ENCODE measurements around the gene TPCN2. TPM values are rescaled to one million over a fixed set of nuclear protein-coding genes. Genes with fewer than 3 reads are reported as not detected.
A peak's percentile ranks its signal among the peaks of the same experiment; 100 is the strongest.

Gene TPCN2
- total and polyA plus RNA-seq, 2 of the 8 experiments (the other 6 are each of a cell fraction or from before 2014, with no cell fraction given) = 9.7 to 18.6 TPM

- Histone ChIP-seq H2BK15ac (ENCODE audit: low read length) (peak overlapping the region; percentile 40; the same call in 1 of the 2 replicates), H3K56ac (replicated peaks; ENCODE audit: insufficient read length, low read depth, low read length) (no peak overlapping the region), H2BK12ac (ENCODE audit: low read depth, low read length) (peak overlapping the region; percentile 99), H3K4ac (replicated peaks; ENCODE audit: insufficient read length, low read depth, low read length) (peak overlapping the region; percentile 71), H3K18ac (ENCODE audit: extremely low read depth, low read length) (peak overlapping the region; percentile 92), H3K79me1 (ENCODE audit: low read depth, low read length) (no peaks in the 10 kb centered on the region), H3K23ac (ENCODE audit: insufficient read length) (no peak overlapping the region), H2AFZ (ENCODE audit: low read length) (no peak overlapping the region), H3K14ac (ENCODE audit: insufficient read length) (no peak overlapping the region), H4K91ac (replicated peaks; ENCODE audit: insufficient read length, low read length) (peak overlapping the region; percentile 94), H3K23me2 (ENCODE audit: low read depth, low read length) (peaks cover 3% of the 10 kb centered on the region; the same call in 1 of the 2 replicates), H3K9me3 (ENCODE audit: insufficient read depth in 2 of 2, low read depth in 1 of 2, low read length in 1 of 2) (no peaks in the 10 kb centered on the region; a peak in 2 of 4 replicates), H4K5ac (ENCODE audit: insufficient read length, low read depth, low read length) (peak overlapping the region; percentile 61), H2BK20ac (ENCODE audit: low read length) (peak overlapping the region; percentile 99; the same call in 1 of the 2 replicates), H2BK120ac (replicated peaks; ENCODE audit: low read depth, low read length) (no peak overlapping the region), H3K27me3 (replicated peaks in 1 of 4; ENCODE audit: control insufficient read depth in 3 of 4, extremely low read depth in 1 of 4, insufficient read depth in 3 of 4, low read length in 3 of 4) (peaks cover 0 to 4% (median under 1%) of the 10 kb centered on the region in 4 experiments; a peak in 3 of 7 replicates), H3K79me2 (ENCODE audit: control insufficient read depth in 1 of 2, insufficient read depth in 2 of 2, low read length in 2 of 2) (no peaks in the 10 kb centered on the region), H3K4me2 (ENCODE audit: insufficient read depth in 1 of 2, low read depth in 2 of 2, low read length in 2 of 2) (peak overlapping the region; percentile 62 to 72), H3K9ac (replicated peaks in 1 of 4; ENCODE audit: extremely low read depth in 1 of 4, low read depth in 3 of 4, low read length in 3 of 4) (no peak overlapping the region; a peak in 1 of 7 replicates), H3K4me1 (replicated peaks in 1 of 4; ENCODE audit: control insufficient read depth in 3 of 4, insufficient read depth in 4 of 4, low read length in 3 of 4) (peaks cover 0 to 26% (median 18%) of the 10 kb centered on the region in 4 experiments; a peak in 6 of 7 replicates), H2AK5ac (ENCODE audit: low read depth, low read length) (peak overlapping the region; percentile 82; the same call in 1 of the 2 replicates), H3K36me3 (ENCODE audit: control insufficient read depth in 2 of 4, insufficient read depth in 4 of 4, low read length in 3 of 4) (no peaks in the 10 kb centered on the region), H3K27ac (ENCODE audit: low read depth, low read length) (peak overlapping the region; percentile 25; the same call in 1 of the 2 replicates), H4K20me1 (replicated peaks in 1 of 2; ENCODE audit: control insufficient read depth in 1 of 2, insufficient read depth in 2 of 2, low read length in 2 of 2) (no peaks in the 10 kb centered on the region), H3K4me3 (ENCODE audit: extremely low read depth in 1 of 4, insufficient read depth in 2 of 4, low read depth in 3 of 4, low read length in 4 of 4) (peak overlapping the region in 3 of 4 experiments; percentile 5 to 47 (median 14); a peak in 4 of 8 replicates), H4K8ac (ENCODE audit: extremely low read depth, insufficient read depth, low read length) (no peak overlapping the region), H2BK5ac (ENCODE audit: low read depth, low read length) (peak overlapping the region; percentile 96; the same call in 1 of the 2 replicates)
- DNase-seq (ENCODE audit: low read depth in 1 of 2, low spot score in 2 of 2) (peak; percentile 83 to 94), FAIRE-seq (no peak)
- POLR2A ChIA-PET (ENCODE audit: partially characterized antibody) = interaction anchor here (0.6 to 2.8 kb wide), 7 partner anchors 9 to 516 kb away, joined by 3 to 13 read pairs (median 3); no protein-coding TSS in a partner anchor
- 5% methylated on average over 26 of the region's 27 CpGs; no CpG with 5 or more reads in 1 of the 2 experiments for WGBS, 2 experiments (ENCODE audit: extremely low coverage in 1 of 2, insufficient coverage in 1 of 2, insufficient read length in 1 of 2, insufficient replicate concordance in 2 of 2, low coverage in 1 of 2, low lambda C conversion rate in 2 of 2, missing lambda C conversion rate in 1 of 2)
- CTCF ChIA-PET (ENCODE audit: partially characterized antibody) = interaction anchor here (0.7 to 3.9 kb wide), 10 partner anchors 9 to 547 kb away, joined by 3 to 20 read pairs (median 4); no protein-coding TSS in a partner anchor
- TF ChIP-seq TAF1 (IDR thresholded peaks at IDR 0.05; ENCODE audit: low read depth, low read length) (no peak), GABPA (IDR thresholded peaks at IDR 0.05; ENCODE audit: borderline replicate concordance, insufficient read depth, low read length) (0 out of 2 replicates have a peak, but pooled peaks have one; percentile 26), KDM5A (IDR thresholded peaks at IDR 0.05; ENCODE audit: low read length) (no peak), SIX5 (IDR thresholded peaks at IDR 0.05; ENCODE audit: low read depth, low read length) (no peak), RXRA (IDR thresholded peaks at IDR 0.05; ENCODE audit: insufficient read depth, low read depth, low read length) (peak; percentile 32; the same call in 1 of the 2 replicates), KDM1A (IDR thresholded peaks at IDR 0.05; ENCODE audit: borderline replicate concordance, low read length) (peak; percentile 86), EZH2 (IDR thresholded peaks at IDR 0.05; ENCODE audit: low read depth, low read length, severe bottlenecking) (no peak), RNF2 (IDR thresholded peaks at IDR 0.05; ENCODE audit: borderline replicate concordance, low read depth, low read length, missing control alignments, poor library complexity, severe bottlenecking) (no peak), USF2 (IDR thresholded peaks at IDR 0.05; ENCODE audit: low read length) (no peak)
Measured at GRCh38 chr11:69122630-69123431, 74.1 kb downstream of the TPCN2 start.
